GM19035 (cell line): ENCODE data around the gene CCDC93.

Experiments
- ATAC-seq: cut with Tn5 transposase; IDR thresholded peaks from one replicate; pipeline ENCODE4 v1.9.1; 2021; ENCODE audit not compliant: unreplicated experiment

CCDC93 gene

DNA sequence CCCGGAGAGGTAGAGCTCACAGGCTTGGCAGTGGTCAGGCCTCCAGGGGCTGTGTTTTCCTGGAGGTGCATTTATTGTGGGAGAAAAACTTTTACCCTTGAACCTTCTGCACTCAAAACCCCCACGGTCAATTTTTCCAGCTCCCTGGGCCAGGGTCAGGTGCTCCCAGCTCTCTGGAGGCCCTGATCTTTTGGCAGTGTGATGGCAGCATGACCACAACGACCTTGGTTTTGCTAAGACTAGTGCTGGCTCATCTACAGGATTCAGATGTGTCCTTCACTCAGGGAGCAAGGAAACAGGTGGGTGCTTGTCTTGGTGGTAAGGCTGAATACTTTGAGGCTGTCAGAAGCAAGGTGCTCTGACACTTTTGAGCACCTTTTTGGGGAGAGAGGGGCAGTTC is 92.3 kb downstream of the CCDC93 start:
- no peak for ATAC-seq

DNA sequence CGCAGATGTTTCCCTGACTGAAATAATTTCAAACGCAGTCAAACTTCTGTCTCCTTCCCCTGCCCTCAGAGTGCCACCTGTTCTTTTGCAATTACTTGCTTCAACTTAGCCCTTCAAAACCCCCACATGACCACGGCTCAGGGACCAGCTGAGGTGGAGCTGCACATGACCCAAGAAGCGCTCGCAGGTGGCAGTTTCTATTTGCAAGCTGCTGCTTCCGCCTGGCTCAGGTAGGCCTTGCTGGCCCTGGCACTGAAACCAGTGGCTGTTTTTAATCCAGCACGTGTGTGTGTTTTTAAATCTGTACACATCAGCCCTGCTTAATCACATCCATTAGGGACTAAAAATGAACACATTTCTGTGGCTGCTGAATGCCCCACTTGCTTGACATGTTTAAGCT is 95.3 kb downstream of the CCDC93 start:
- no peak for ATAC-seq

DNA sequence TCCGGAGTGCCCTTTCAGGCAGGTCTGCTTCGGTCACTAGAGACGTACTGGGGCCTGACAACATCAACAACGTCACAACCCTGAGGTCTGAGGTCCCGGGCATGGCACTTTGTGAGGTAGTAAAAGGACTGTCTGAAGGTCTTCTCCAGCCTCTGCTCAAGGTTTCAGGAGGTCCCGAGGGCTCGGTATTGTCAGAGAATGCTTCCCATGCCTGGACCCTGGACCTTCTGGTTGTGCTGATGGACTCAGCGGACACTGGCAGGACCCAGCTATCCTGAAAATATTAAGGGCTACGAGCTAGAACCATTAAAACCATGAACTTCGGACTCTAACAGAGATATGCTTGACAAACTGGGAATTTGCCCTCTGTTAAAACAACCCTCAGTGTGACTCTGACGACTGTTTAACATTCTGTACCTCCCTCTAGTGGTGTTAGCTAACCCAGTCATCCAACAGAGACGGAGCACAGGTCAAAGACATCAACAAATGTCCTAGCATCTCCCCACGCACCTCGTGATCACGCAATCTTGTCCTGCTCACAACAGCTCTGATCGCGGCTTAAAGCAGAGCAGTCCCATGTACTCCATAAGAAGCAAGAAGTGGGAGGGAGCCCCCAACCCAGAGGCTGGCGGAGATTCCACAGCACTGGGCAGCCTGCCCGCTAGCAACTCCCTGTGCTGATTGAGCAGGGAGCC is 96.5 kb downstream of the CCDC93 start:
- no peak for ATAC-seq

DNA sequence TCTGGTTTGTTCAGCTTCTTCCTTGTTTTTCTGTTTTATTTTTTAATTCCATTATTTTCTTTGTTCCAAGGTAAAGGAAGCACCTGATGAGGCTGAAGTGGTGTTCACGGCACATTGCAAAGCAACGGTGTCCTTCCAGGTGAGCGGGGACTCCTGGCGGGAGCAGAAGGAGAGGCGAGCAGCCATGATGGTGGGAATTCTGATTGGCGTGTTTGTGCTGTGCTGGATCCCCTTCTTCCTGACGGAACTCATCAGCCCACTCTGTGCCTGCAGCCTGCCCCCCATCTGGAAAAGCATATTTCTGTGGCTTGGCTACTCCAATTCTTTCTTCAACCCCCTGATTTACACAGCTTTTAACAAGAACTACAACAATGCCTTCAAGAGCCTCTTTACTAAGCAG is 110.9 kb downstream of the CCDC93 start:
- no peak for ATAC-seq

DNA sequence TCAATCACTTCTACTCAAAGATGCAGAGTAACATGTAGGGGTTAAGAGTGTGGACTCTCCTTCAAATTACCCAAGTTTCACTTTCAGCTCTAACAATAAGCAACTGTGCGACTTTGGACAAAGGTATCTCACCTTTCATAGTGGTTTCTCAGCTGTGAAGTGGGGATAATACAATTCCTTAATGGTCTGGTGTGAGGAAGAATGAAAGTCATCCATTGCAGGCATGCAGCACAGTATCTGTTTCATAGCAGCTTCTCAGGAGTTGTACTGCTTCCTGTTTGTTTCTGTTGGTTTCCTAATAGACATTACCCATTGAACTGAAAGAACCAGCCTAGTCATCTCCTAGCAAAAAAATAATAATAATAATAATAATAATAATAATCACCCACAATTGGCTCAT is 125.0 kb downstream of the CCDC93 start:
- ATAC-seq, result no peak

DNA sequence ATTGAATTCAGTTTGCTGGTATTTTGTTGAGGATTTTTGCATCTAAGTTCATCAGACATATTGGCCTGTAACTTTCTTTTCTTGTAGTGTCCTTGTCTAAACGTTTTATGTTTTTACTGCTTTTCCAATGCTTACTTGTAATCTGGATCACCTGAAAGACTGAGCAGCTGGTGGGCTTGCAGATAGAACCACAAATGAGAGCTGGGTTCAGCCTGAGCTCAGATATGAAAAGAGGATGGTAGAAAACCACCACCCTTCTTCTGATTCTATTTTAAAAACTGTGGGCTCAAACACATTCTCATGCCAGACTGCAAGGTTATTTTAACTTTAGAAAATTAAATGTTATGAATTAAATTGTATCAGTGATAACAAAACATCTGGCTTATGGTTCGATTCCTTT is 128.6 kb downstream of the CCDC93 start:
- ATAC-seq, result no peak

DNA sequence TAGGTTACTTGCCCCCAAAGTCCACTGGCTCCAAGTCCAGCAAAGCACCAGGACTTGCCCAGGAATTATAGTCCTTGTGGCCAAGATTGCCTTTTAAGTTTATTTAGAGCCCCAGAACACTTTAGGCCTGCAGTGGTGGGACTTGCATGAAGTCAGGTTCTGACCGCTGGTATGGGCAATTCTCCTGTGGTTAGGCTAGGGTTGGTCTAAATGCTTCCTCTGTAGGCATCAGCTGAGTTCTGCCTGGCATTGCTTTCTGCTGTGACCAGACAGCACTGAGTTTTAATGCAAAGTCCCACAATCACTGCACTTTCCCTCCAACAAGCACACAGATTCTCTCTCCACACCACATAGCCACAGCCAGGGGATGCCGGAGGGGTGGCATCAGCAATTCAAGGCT is 134.9 kb downstream of the CCDC93 start:
- no peak for ATAC-seq

DNA sequence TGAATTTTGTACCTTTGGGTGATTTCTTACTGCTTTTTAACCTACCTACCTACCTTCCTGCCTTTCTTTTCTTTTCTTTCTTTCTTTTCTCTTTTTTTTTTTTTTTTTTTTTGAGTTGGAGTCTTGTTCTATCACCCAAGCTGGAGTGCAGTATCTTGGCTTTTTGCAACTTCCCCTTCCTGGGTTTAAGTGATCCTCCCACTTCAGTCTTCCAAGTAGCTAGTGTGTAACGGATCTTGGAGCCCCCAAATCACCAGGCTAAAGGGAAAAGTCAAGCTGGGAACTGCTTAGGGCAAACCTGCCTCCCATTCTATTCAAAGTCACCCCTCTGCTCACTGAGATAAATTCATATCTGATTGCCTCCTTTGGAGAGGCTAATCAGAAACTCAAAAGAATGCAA is 138.1 kb downstream of the CCDC93 start:
- no peak for ATAC-seq
